GM19099 (cell line): ENCODE data around the gene GPAM.

ENCODE experiments used
- POLR2A ChIP-seq: IDR thresholded peaks from 3 replicates; pipeline ENCODE4 v1.6.1; 2011; ENCODE audit warnings: low read depth; ENCODE audit not compliant: insufficient read length; ENCODE audit errors: extremely low read depth

GPAM gene

GRCh38 chr10:112201334-112201733 is 17.8 kb upstream of the GPAM start:
- TF ChIP-seq POLR2A: no peak

DNA sequence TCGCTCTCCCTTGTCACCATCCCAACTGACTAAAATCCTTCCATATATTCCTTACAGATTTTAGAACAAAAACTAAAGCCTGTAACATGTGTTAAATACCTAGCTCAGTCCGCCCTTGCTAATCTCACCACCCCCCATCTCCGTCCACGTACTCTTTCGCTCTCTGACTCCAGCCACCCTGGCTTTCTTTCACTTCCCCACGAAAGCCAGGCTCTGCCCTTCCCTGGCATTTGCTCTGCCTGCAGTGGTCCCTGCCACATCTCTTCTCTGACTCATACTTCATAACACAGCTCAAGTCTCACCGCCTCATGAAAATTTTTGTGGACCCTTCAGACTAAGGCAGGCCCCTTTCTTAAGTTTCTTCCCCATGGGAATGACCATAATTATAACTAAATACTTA is 11.7 kb upstream of the GPAM start:
- no peak for TF ChIP-seq POLR2A

DNA sequence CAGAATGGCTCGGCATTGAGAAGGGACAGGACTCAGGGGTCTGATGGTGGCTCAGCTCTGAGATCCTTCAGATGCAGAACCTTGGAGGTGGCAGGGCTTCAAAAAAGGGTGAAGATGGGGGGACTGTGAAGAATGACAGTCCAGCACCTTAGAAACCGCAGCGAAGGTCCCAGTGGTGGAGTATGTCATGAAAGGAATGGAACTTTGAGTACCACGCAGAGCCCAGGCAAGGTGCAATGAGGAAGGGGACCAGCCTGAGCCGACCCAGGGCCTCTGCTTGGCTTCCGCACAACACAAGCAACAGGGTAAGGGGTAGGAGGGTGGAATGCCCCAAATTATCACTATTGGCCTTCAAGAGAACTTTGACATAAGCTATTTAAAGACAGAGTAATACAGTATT is 8.2 kb upstream of the GPAM start:
- no peak for TF ChIP-seq POLR2A

- TF ChIP-seq POLR2A: no peak
These were observed 7.6 kb upstream of the GPAM start for GRCh38 chr10:112191041-112191590.

GRCh38 chr10:112189465-112189864 is 5.9 kb upstream of the GPAM start:
- no peak for TF ChIP-seq POLR2A

- TF ChIP-seq POLR2A: no peak
These were observed 4.0 kb upstream of the GPAM start for GRCh38 chr10:112187527-112187926.

DNA sequence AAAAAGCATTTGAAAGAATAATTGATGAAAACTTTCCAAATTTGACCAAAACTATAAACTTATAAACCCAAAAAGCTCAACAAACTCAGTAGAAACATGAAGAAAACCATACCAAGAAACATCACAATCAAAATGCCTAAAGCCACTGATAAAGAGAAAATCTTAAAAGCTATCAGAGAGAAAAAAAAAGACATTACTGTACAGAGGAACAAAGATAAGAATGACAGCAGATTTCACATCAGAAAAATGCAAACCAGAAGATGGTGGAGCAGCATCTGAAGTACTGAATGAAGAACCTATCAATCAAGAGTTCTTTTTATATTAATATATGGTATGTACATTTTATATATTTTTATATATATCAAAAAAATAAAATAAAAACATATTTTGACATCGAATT is 2.4 kb upstream of the GPAM start:
- TF ChIP-seq POLR2A: no peak

GRCh38 chr10:112184379-112184778 is 814 bp upstream of the GPAM start:
- no peak for TF ChIP-seq POLR2A

DNA sequence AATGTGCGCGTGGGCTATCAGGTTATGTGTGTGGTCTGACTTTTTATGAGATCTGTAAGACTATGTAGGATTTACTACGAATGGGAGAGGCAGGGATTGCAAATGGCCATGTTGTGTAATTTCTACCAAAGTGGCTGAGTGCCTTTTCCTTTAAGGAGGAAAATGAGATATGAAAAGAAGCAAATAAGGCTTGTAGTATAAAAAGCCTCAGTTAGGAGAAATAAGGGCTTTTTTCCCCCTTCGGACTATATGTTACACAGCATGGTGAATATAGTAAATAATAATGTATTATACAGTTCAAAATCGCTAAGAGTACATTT is 447 bp upstream of the GPAM start:
- no peak for TF ChIP-seq POLR2A

DNA sequence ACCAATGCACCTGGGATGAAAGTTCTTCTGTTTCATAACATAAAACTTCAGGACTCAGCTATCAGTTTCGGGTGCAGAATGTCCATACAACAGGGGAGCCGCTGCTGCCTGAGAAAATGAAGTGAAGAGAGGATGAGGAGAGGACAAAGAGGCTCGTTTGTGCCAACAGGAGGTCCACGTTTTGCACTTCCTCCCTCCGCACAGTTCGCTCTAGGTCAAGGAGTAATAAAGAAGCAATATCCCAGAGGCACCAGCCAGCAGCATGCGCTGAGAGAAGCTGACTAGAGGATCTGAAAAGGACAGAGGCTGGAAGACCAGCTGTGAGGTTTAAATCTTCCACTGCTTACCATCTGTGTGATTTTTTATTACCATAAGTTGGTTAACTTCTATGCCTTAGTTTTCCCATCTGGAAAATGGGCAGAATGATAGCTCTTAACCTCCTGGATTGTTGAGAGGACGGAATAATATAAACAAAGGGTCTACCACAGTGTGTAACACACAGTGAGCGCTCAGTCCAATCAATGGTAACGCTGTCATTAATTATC is 709 bp downstream of the GPAM start:
- TF ChIP-seq POLR2A: no peak

- no peak for TF ChIP-seq POLR2A
These were observed 6.3 kb downstream of the GPAM start for GRCh38 chr10:112177247-112177646.

DNA sequence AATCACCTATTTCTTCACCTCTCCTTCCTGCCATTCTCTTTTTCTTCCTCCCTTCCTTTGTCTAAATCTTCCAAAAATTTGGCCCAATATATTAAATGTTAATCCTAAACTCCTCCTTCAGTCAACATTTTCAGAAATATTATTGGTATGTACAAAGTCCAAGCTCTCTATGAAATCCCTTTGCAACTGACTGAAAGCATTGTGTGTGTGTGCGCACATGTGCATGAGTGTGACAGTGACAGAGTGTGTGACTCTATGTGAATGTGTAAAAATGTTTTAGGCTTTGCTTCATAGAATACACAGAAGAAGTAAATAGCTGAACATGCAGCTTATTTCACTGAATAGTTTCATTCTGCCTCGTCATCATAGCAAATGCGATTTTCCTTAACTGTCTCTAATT is 7.0 kb downstream of the GPAM start:
- no peak for TF ChIP-seq POLR2A

- no peak for TF ChIP-seq POLR2A
These were observed 8.2 kb downstream of the GPAM start for GRCh38 chr10:112175409-112175808.

GRCh38 chr10:112173206-112173605 is 10.4 kb downstream of the GPAM start:
- TF ChIP-seq POLR2A: no peak

DNA sequence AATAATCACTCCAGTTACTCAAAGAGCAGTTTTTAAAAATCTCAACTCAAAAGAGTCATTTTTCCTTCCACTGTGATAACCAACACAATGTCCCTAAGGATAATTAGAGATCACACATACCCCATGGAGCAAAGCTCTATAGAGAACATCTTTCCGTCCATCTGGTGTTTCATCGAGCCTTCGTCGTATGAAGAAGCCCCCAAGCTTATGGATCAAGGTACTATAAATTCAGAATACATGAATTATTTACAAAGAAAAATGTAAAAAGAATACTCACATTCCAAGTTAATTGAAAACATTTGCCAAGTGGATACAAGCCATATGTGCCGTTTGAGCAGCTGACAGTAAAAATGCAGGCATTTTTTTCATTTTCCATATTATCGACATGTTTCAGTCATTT is 14.8 kb downstream of the GPAM start:
- TF ChIP-seq POLR2A: no peak

DNA sequence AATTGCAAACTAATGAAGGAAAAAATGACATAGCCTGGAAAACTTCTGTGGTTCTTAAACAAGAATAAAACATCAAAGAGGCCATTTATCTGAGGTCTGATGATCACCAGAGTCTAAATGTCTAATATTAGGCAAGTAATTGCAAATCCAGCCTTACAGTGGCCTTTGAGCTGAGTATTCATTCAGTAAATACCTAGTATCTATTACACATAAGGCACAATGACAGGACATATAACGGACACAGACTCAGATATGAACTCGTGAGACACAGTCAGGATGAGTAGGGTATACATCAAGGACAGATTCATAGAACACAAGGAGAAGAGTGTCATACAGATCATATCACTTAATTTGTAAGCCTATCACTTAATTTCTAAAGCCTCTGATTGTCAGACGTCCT is 16.8 kb downstream of the GPAM start:
- TF ChIP-seq POLR2A: no peak

DNA sequence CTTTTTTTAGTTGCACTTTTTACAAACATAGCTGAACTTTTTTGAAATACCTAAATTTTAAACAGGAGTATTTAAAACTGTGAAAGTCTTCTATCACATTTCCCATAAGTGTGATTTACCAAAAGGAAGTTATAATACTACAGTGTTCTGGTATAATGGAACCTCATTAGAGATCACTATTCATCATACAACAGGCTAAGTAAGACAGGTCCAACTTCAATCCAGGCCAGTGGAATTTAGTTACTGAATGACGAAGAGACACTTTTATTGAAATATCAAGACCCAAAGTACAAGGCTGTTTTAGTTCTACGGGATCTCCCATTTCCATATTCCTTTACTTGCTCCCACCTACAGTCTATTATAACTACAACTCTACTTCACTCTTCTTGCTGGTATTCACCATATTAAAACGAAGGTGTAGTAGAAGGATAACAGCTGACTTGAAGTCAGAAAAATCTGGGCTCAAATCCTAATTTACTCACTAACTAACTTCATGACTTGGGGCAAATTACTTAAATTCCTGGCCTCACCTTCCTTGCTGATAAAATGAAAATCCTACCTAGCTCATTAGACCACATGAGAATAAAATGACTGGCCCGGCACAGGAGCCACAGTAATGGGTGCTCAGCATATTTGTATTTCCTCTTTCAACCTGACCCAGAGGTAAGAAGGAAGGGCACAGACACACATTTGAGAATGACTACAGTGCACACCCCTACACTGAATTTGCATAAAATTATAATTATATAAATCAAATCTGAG is 21.6 kb downstream of the GPAM start:
- TF ChIP-seq POLR2A: no peak

DNA sequence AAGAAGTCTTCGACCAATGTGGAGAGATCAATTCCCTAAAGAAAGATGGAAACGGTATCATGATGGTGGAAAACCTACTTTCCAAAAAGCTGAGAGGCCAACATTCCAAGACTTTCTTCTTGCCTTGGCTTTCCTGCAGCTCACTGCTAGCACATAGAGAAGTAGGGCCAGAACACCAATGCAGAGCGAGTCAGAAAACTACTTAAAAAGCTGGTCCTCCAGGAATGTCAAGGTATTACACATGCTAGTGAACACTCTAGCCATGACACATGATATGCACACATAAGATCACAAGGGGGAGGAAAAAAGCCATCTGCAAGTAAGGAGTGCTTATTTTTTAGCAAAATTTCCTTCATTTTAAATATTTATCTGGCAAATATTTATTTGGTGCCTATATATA is 22.7 kb downstream of the GPAM start:
- no peak for TF ChIP-seq POLR2A

DNA sequence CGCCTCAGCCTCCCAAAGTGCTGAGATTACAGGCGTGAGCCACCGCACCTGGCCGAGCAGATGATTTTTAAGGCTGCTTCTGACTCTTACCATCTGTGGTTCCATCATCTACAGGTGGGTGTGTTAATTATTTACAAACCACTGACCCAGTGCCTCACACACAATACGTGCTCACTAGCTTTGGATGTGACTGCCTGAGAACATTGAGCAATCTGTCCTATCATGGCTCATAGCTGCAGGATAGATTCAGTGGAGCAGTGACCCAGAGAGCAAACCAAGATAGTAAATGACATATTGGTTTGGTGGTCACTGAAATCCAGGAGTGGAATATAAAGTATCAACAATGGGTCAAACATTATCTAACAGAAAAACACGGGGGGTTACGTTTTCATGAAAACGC is 24.1 kb downstream of the GPAM start:
- TF ChIP-seq POLR2A: no peak
